Astrocyte of the cerebellum (primary cell): ENCODE measurements around the gene FAM24B.

ENCODE experiments used
- DNase-seq: peaks from one replicate; pipeline ENCODE4 v3.0.0-alpha.2; 2011; ENCODE audit warnings: low read depth
- H3K4me3 ChIP-seq: 2 replicates; pipeline ENCODE4 v1.5.1; 2011; ENCODE audit warnings: mild to moderate bottlenecking, low read depth, low read length, moderate library complexity
- CTCF ChIP-seq: IDR thresholded peaks from 2 replicates; pipeline ENCODE4 v1.5.1; 2012; ENCODE audit warnings: low read length, low read depth, moderate library complexity, mild to moderate bottlenecking; ENCODE audit errors: missing control alignments
- in situ Hi-C: cut with HindIII; loops from 2 replicates; pipeline ENCODE4 v1.10.0; 2017; ENCODE audit warnings: low sequenced_read_pairs

Gene FAM24B

DNA sequence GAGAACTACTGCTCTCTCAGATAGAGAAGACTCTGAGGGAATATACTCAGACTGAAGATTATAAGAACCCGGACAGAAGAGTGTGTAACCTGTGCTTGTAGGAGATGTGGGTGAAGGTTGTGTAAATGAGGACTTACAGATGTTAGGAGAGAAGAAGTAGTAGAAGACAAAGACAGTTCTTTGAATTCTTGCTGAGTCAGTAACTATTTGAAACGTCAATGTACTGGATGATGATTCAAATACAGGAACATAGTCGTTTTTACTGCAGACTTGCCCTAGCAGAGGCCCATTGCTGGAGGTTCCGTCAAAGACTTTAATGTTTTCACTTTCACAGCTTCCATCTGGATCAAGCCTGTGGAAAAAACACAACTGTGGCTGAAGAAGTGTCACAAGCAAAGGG, 40.5 kb downstream of the FAM24B start:
- TF ChIP-seq CTCF = no peak
- in situ Hi-C loops = no loop called here
- DNase-seq = no peak

GRCh38 chr10:122835908-122836307, 43.5 kb downstream of the FAM24B start:
- no peak for TF ChIP-seq CTCF
- in situ Hi-C loops = no loop called here
- no peak for DNase-seq
- H3K4me3 ChIP-seq = no peak overlapping the region

More for the DNA sequence above, 40.5 kb downstream of the FAM24B start:
- no peak overlapping the region for H3K4me3 ChIP-seq

DNA sequence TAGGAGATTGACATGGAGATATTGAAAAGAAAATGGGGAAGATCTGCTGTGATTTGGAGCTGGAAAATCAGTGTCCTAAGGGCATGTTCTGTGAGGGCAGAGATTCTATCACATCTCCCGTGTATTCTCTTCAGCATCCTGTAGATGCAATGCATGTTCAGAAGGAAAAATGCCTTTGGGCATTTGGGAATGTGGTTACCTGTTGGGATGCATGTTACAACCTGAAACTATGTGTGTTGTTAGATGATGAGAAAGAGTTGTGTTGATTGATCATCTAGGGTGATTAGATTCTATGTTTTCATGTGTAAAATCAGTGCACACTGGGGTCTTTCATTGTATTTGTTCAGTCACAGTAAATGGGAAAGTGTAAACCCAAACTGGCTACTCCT, 48.4 kb downstream of the FAM24B start:
- no peak overlapping the region for H3K4me3 ChIP-seq
- no peak for DNase-seq
- TF ChIP-seq CTCF = no peak
- in situ Hi-C loops = no loop called here

- no peak overlapping the region for H3K4me3 ChIP-seq
- TF ChIP-seq CTCF = no peak
- DNase-seq = no peak
- in situ Hi-C loops = no loop called here
Observed at GRCh38 chr10:122830273-122830964, 49.0 kb downstream of the FAM24B start.

DNA sequence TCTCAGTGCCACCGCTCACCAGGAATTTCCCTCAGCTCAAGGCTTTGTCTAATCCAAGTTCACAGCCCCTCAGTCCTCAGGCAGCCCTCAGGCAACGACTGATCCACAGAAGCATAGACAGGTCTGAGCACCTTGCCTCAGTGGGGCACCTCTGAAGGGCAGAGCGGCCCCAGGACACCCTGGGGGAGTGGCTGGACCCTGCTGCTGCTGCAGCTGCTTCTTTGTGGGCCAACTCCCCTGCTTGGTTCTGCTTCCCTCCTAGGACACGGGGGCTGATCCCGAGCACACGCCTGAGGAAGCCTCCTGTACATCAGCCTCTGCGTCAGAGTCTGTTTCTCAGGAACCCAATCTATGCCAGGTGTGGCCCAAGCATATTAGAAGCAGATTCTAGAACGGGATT, 49.9 kb downstream of the FAM24B start:
- H3K4me3 ChIP-seq = no peak overlapping the region
- in situ Hi-C loops = no loop called here
- no peak for DNase-seq
- no peak for TF ChIP-seq CTCF

DNA sequence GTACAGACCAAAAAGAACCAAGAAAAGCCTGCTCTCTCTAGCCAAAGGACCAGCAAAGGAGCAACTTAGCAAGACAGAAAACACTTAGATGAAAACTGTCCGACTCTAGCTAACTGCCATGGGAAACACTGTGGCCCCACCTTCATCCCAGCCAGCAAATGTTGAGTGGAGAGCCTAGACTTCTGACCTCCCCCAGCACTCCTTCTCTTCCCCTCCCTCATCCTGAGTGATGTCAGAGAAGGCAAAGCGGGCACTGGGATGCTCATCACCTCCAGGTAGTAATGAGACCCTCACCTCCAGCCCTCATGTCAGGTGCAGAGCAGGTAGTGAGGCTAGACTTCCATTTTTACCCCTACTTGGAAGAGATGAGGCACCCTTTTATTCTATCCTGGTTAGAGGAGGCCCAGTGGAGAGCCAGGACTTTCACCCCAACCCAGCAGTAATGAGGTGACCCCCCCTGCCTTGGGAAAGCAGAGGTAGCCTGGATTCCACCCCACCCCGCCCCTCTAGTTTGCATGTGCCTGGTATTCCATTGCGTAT, 50.6 kb downstream of the FAM24B start:
- no peak for TF ChIP-seq CTCF
- in situ Hi-C loops = no loop called here
- DNase-seq = no peak
- H3K4me3 ChIP-seq = no peak overlapping the region
